ENCODE results near the gene SIRT2. TPM values are rescaled to one million over a fixed set of nuclear protein-coding genes. Genes with fewer than 3 reads are reported as not detected.

The SIRT2 gene
- total RNA-seq, 1 experiment from 2014 or later = 8.4 TPM

GRCh38 chr19:38852231-38853044 is 47.0 kb downstream of the SIRT2 start:
- H3K23ac ChIP-seq (ENCODE audit: insufficient read length, low read depth, low read length) = no peak overlapping the region
- peaks cover 19 to 22% of the 10 kb centered on the region in 2 experiments for H3K9me3 Mint-ChIP-seq
- no peak overlapping the region for H3K56ac ChIP-seq (ENCODE audit: insufficient read length, low read depth, low read length)
- no peak overlapping the region for H2AFZ ChIP-seq (ENCODE audit: low read length)
- peak overlapping the region; percentile 81 for H3K9ac ChIP-seq (ENCODE audit: extremely low read depth, insufficient read length, low read length)
- H2BK20ac ChIP-seq (ENCODE audit: low read depth, low read length, poor library complexity, severe bottlenecking) = no peak overlapping the region
- H2BK15ac ChIP-seq (ENCODE audit: low read depth, low read length) = no peak overlapping the region
- H3K4me2 ChIP-seq (ENCODE audit: insufficient read depth, insufficient read length, low read length) = peak overlapping the region; percentile 86
- no peak overlapping the region; the same call in 1 of the 2 replicates for H3K4ac ChIP-seq (ENCODE audit: low read depth, low read length)
- peaks cover 21 to 31% (median 22%) of the 10 kb centered on the region in 3 experiments for H3K36me3 Mint-ChIP-seq (ENCODE audit: insufficient read depth in 1 of 3, low read depth in 3 of 3)
- no peaks in the 10 kb centered on the region for H3K27me3 ChIP-seq (ENCODE audit: insufficient read depth, low read length)
- H2BK12ac ChIP-seq (ENCODE audit: insufficient read length, low read depth, low read length) = no peak overlapping the region
- H2AK5ac ChIP-seq (ENCODE audit: insufficient read length, low read length) = no peak overlapping the region
- peak overlapping the region; percentile 56 for H4K5ac ChIP-seq (ENCODE audit: insufficient read length, low read depth, low read length)
- peak; percentile 54 for DNase-seq
- peak overlapping the region; percentile 7 for H3K27ac ChIP-seq (ENCODE audit: insufficient read length, low read depth, low read length)
- peak overlapping the region; percentile 74 for H3K14ac ChIP-seq (ENCODE audit: insufficient read depth, low read length)
- peaks cover 24 to 33% of the 10 kb centered on the region in 2 experiments for H3K4me1 Mint-ChIP-seq
- peak overlapping the region; percentile 90 to 98 (median 96) for H3K27ac Mint-ChIP-seq
- peaks cover 5% of the 10 kb centered on the region for H3K27me3 Mint-ChIP-seq (ENCODE audit: low read depth)
- H2BK5ac ChIP-seq (ENCODE audit: insufficient read length, low read length) = no peak overlapping the region
- H4K91ac ChIP-seq (ENCODE audit: insufficient read length, low read depth, low read length) = no peak overlapping the region
- no peak for TF ChIP-seq CTCF (conservative IDR thresholded peaks at IDR 0.05)
- peaks cover 2% of the 10 kb centered on the region for H4K20me1 ChIP-seq (ENCODE audit: control insufficient read depth, insufficient read depth, insufficient read length)
- H3K9me3 ChIP-seq (ENCODE audit: control insufficient read depth, low read depth, low read length) = no peaks in the 10 kb centered on the region
- no peak overlapping the region for H2BK120ac ChIP-seq (ENCODE audit: low read depth, low read length, poor library complexity, severe bottlenecking)
- peak overlapping the region; percentile 92 for H3K18ac ChIP-seq (ENCODE audit: insufficient read length, low read depth, low read length)
- peaks cover 14% of the 10 kb centered on the region for H3K79me2 ChIP-seq (ENCODE audit: insufficient read depth, low read length)
- no peaks in the 10 kb centered on the region for H3K4me1 ChIP-seq (ENCODE audit: insufficient read depth, low read length)
- peaks cover 26% of the 10 kb centered on the region for H3K23me2 ChIP-seq (ENCODE audit: insufficient read length, low read depth, low read length, poor library complexity, severe bottlenecking)
- peaks cover 3% of the 10 kb centered on the region for H3K79me1 ChIP-seq (ENCODE audit: insufficient read depth, low read depth, low read length, poor library complexity, severe bottlenecking)
- WGBS (ENCODE audit: extremely low coverage, insufficient read length, low lambda C conversion rate) = no CpG with 5 or more reads among the region's 52 CpGs
- no peak overlapping the region for H3T11ph ChIP-seq (ENCODE audit: low read length)
- peak overlapping the region; percentile 80 to 96 for H3K4me3 Mint-ChIP-seq
- no peak overlapping the region for H4K8ac ChIP-seq (replicated peaks; ENCODE audit: insufficient read length, low read depth, low read length)

All from H9 (cell line).